DMS 273 (cell line): ENCODE data around the gene ZNF431.
"Not testable (repeated sequence)": the region's sequence is repeated elsewhere in the genome, so short reads cannot be mapped to it uniquely, and the experiment has no call there.

Source experiments
- DNase-seq: peaks from one replicate; lab custom pipeline; 2025; ENCODE audit not compliant: unreplicated experiment; lab: John Stamatoyannopoulos, UW

The ZNF431 gene

GRCh38 chr19:21143854-21144253, 2.0 kb downstream of the ZNF431 start:
- DNase-seq: no peak

GRCh38 chr19:21147540-21147939, 5.7 kb downstream of the ZNF431 start:
- DNase-seq: no peak

GRCh38 chr19:21148681-21149080, 6.8 kb downstream of the ZNF431 start:
- no peak for DNase-seq

DNA sequence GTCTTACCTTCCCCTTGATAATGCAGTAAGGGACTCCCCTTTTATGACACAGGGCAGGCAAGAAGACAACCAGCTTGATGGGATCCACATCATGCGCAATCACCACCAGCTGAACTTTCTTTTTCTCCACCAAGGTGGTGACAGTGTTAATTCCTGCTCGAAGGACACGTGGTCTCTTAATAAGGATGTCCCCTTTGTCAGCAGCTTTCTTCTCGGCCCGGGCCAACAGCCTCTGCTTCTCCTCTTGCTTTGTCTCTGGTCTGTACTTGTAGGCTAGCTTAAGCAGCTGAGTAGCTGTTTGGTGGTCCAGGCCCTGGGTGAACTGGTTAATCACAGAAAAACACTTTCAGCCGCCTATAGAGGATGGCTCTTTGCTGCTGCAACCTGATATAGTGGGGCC, 8.0 kb downstream of the ZNF431 start:
- DNase-seq: no peak

GRCh38 chr19:21151460-21151859, 9.6 kb downstream of the ZNF431 start:
- DNase-seq: no peak

GRCh38 chr19:21158523-21159135, 16.8 kb downstream of the ZNF431 start:
- DNase-seq: no peak

DNA sequence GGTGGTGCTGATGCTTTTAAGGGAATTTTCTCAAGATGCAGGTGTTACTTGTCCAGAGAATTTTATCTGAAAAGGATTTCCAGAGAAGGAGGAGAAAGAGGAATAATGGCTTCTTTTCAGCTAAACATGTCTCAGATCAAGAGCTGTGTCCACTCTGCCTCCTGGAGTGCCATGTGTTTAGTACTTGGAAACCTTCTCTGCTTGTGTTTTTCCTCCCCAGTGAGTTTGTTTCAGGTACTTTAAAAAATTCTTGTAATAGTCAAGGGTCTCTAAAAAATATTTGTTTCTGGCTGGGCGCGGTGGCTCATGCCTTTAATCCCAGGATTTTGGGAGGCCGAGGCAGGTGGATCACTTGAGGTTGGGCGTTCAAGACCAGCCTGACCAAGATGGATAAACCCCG, 22.7 kb downstream of the ZNF431 start:
- no peak for DNase-seq

DNA sequence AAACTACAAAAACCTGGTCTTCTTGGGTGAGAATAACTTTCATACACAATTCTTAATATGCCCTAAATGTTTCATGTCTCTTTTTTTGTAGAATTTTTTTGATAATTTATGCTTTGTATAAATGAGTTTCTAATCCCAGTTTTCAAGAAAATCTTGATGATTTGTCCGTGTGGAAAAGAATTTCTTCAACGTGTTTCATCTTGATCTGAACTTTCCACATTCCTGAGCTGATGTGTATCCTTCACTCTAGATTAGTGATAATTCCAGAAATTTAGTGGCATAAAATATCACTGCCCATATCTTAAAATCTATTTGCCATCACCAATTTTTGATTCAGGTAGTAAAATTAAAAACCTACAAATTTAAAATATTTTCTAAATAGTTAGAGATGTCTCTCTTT, 24.6 kb downstream of the ZNF431 start:
- no peak for DNase-seq

DNA sequence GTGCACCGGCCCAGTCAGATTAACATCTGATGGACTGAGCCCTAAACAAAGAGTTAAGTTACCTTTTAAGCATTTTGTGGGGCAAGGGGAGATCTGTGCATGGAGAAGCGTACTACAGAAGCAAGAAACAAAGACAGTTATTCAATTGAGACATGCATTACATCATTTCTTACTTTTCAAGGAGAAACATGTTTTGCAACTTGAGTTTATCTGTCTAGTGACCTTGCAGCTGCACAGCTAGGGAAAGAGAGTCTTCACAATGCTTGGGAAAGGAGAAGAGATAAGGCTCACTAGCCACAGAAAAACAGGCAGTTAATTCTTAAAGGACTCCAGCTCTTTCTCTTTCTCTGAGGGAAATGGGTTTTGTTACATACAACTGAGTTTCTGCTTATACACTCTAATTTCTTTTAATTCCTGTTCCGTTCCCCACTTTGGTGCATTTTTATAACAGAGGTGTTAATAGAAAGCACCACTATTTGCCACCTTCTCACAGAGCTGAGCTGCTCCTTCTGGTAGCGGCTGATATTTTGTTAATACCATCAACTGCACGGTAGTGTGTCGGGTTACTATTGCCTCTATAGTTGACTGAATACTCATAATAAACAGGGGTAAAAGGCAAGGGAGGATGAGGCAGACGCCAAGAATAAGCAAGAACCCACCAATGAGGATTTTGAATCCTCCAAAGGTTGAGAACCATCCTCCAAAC, 55.9 kb downstream of the ZNF431 start:
- no peak for DNase-seq

DNA sequence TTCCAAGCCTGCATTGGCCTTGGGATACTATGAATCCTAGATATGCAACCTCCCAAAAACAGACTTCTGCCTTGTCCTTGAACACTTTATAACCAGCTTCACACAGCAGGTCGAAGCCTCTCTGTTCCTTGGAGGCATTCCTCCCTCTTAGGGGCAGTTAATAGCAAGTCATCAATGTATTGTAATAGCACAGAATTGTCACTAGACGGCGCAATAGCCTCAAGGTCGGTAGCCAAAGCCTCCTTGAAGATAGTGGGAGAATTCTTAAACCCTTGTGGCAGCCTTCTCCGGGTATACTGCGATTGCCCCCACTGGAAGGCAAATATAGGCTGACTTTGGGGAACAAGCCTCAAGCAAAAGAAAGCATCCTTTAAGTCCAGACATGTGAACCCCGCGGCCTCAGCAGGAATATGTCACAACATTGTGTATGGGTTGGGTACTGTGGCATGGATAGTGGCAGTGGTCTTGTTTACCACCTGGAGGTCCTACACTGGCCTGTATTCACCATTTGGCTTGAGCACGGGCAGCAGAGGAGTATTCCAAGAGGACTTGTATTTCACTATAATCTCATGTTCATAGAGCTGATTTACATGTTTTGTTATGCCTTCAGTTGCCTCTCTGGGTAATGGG, 61.1 kb downstream of the ZNF431 start:
- peak; percentile 60 for DNase-seq

DNA sequence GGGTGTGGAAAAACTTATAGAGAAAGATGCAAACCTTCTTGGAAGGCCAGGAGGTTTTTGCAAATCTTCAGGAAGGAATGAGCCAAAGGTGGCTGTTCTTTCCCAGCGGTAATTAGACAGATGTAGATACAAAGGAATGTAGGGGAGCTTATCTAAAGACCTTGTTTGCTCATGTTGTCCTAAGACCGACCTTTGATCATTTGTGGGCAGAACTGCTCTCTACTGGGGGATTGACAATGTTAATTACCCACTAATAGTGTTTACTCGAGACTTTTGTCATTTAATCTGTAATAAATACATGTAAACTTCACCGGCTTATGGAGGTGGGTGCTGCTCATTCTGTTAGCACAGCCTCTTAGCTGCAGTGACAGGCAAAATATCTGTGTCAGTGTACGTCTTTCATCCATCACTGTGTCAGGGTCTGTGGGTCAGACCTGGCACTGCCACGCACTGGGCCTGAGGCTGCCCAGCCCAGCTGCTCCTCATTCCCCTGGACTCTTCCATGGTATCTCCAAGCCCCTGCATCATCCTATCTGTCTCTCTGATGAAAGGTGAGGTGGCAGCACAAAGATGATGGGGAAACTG, 68.3 kb downstream of the ZNF431 start:
- DNase-seq: no peak

DNA sequence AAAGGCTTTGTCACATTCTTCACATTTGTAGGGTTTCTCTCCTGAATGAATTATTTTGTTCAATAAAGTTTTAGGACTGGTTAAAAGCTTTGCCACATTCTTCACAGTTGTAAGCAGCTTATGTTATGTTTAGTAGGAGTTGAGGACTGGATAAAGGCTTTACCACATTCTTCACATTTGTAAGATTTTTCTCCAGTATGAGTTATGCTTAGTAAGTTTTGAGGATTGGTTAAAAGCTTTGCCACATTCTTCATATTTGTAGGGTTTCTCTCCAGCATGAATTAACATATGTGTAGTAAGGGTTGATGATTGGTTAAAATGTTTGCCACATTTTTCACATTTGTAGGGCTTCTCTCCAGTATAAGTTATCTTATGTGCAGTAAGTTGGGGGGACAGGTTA, 79.9 kb downstream of the ZNF431 start:
- DNase-seq: no peak

DNA sequence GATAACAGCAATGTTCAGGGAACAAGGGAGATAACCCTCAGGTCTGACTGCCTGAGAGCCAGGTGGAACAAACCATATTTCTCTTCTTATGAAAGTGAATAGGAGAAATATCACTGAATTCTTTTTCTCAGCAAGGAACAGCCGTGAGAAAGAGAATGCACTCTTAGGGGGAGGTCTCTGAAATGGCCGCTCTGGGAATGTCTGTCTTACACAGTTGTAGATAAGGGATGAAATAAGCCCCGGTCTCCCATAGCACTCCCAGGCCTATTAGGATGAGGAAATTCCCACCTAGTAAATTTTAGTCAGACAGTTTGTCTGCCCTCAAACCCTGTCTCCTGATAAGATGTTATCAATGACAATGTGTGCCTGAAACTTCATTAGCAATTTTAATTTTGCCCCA, 88.1 kb downstream of the ZNF431 start:
- peak; percentile 6 for DNase-seq

- no peak for DNase-seq
Measured at GRCh38 chr19:21233691-21234090, 91.9 kb downstream of the ZNF431 start.

DNA sequence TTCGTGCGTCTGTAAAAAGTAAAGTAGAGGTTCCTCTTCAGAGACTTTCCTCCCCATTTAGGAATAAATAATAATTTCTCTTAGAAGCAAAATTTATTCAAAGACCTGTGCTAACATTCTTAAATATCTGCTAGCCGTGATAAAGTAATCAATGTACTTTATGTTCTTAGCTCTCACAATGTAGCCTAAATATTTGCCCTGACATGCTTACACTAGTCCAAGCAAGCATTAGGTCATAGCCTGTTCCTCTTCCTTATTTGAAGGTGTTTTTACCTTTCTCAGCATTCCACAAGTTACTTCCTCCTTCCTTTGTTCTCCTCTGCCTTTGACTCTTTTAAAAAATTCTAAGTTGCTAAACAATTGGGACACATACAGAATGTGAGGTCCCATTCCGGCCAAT, 94.9 kb downstream of the ZNF431 start:
- not testable (repeated sequence) for DNase-seq

DNA sequence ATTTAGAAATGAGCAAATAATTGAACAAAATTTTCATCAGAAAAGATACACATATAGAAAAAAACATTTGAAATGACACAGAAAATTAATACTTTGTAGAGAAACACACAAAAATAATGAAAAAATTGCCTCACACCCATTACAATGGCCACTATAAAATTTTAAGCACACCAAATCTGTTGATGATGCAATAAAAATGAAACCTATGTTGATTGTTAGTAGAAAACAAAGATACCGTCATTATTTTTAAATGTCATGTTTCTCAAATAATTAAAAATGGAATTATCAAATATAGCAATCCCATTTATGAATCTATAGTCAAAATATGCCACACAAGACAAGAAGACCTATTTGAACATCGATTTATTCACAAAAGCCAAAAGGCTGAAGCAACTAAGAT, 96.8 kb downstream of the ZNF431 start:
- DNase-seq: no peak
